ENCODE results near the gene CMTM6.

Gene CMTM6

GRCh38 chr3:32447865-32448400, 54.7 kb downstream of the CMTM6 start:
- Histone ChIP-seq H3K36me3 (ENCODE audit: insufficient read depth, low read length) (peaks cover 33% of the 10 kb centered on the region), H4K20me1 (ENCODE audit: insufficient read depth, low read length) (no peaks in the 10 kb centered on the region), H3K9ac (ENCODE audit: low read depth, low read length) (no peak overlapping the region), H2AFZ (ENCODE audit: low read depth, low read length) (no peak overlapping the region), H3K4me1 (ENCODE audit: insufficient read depth, low read length) (peaks cover 17% of the 10 kb centered on the region), H3K4me2 (ENCODE audit: insufficient read depth, low read length) (no peak overlapping the region), H3K4me3 (ENCODE audit: low read depth in 1 of 2, low read length in 2 of 2) (no peak overlapping the region), H3K79me2 (ENCODE audit: insufficient read depth, low read length) (peaks cover 15% of the 10 kb centered on the region), H3K27ac (ENCODE audit: low read length) (peak overlapping the region; percentile 41), H3K9me3 (ENCODE audit: insufficient read depth, low read length, severe bottlenecking) (no peaks in the 10 kb centered on the region), H3K27me3 (ENCODE audit: insufficient read depth, low read length, poor library complexity) (no peaks in the 10 kb centered on the region)
- TF ChIP-seq EZH2 (IDR thresholded peaks at IDR 0.05; ENCODE audit: borderline replicate concordance, low read depth, low read length, severe bottlenecking) (no peak), CTCF (IDR thresholded peaks at IDR 0.05; ENCODE audit: borderline replicate concordance, extremely low read depth, low read length, poor library complexity, severe bottlenecking) (no peak)
- DNase-seq (no peak), ATAC-seq (ENCODE audit: insufficient read depth, low read depth) (peak; percentile 58; the same call in 2 of the 3 replicates)

- Histone ChIP-seq H3K9me3 (ENCODE audit: insufficient read depth, low read length, severe bottlenecking) (no peaks in the 10 kb centered on the region), H3K27me3 (ENCODE audit: insufficient read depth, low read length, poor library complexity) (no peaks in the 10 kb centered on the region), H4K20me1 (ENCODE audit: insufficient read depth, low read length) (no peaks in the 10 kb centered on the region), H3K4me3 (ENCODE audit: low read depth in 1 of 2, low read length in 2 of 2) (no peak overlapping the region), H2AFZ (ENCODE audit: low read depth, low read length) (no peak overlapping the region), H3K27ac (ENCODE audit: low read length) (no peak overlapping the region), H3K36me3 (ENCODE audit: insufficient read depth, low read length) (0 out of 2 replicates have a peak, but pooled peaks cover 9% of the 10 kb centered on the region), H3K4me1 (ENCODE audit: insufficient read depth, low read length) (peaks cover 15% of the 10 kb centered on the region), H3K4me2 (ENCODE audit: insufficient read depth, low read length) (no peak overlapping the region), H3K9ac (ENCODE audit: low read depth, low read length) (no peak overlapping the region), H3K79me2 (ENCODE audit: insufficient read depth, low read length) (peaks cover 27% of the 10 kb centered on the region)
- no peak for DNase-seq
- no peak for ATAC-seq (ENCODE audit: insufficient read depth, low read depth)
- no peak for TF ChIP-seq CTCF (IDR thresholded peaks at IDR 0.05; ENCODE audit: borderline replicate concordance, extremely low read depth, low read length, poor library complexity, severe bottlenecking)
- no peak for TF ChIP-seq EZH2 (IDR thresholded peaks at IDR 0.05; ENCODE audit: borderline replicate concordance, low read depth, low read length, severe bottlenecking)
Measured at GRCh38 chr3:32443478-32443877, 59.2 kb downstream of the CMTM6 start.

GRCh38 chr3:32442766-32443165, 59.9 kb downstream of the CMTM6 start:
- Histone ChIP-seq H2AFZ (ENCODE audit: low read depth, low read length) (no peak overlapping the region), H3K4me1 (ENCODE audit: insufficient read depth, low read length) (peaks cover 8% of the 10 kb centered on the region), H3K4me3 (ENCODE audit: low read depth in 1 of 2, low read length in 2 of 2) (no peak overlapping the region), H3K9ac (ENCODE audit: low read depth, low read length) (no peak overlapping the region), H3K27ac (ENCODE audit: low read length) (no peak overlapping the region), H4K20me1 (ENCODE audit: insufficient read depth, low read length) (no peaks in the 10 kb centered on the region), H3K79me2 (ENCODE audit: insufficient read depth, low read length) (peaks cover 29% of the 10 kb centered on the region), H3K4me2 (ENCODE audit: insufficient read depth, low read length) (no peak overlapping the region), H3K27me3 (ENCODE audit: insufficient read depth, low read length, poor library complexity) (no peaks in the 10 kb centered on the region), H3K9me3 (ENCODE audit: insufficient read depth, low read length, severe bottlenecking) (no peaks in the 10 kb centered on the region), H3K36me3 (ENCODE audit: insufficient read depth, low read length) (0 out of 2 replicates have a peak, but pooled peaks cover 4% of the 10 kb centered on the region)
- TF ChIP-seq EZH2 (IDR thresholded peaks at IDR 0.05; ENCODE audit: borderline replicate concordance, low read depth, low read length, severe bottlenecking) (no peak), CTCF (IDR thresholded peaks at IDR 0.05; ENCODE audit: borderline replicate concordance, extremely low read depth, low read length, poor library complexity, severe bottlenecking) (no peak)
- no peak for DNase-seq
- ATAC-seq (ENCODE audit: insufficient read depth, low read depth): no peak
